T-helper 22 cell (primary cell): ENCODE measurements around the gene PDCD1.
"Not testable (repeated sequence)": the region's sequence is repeated elsewhere in the genome, so short reads cannot be mapped to it uniquely, and the experiment has no call there.

Experiments used
- DNase-seq: peaks from one replicate; pipeline ENCODE4 v3.0.0-alpha.2; 2020; ENCODE audit warnings: low read depth

The PDCD1 gene

DNA sequence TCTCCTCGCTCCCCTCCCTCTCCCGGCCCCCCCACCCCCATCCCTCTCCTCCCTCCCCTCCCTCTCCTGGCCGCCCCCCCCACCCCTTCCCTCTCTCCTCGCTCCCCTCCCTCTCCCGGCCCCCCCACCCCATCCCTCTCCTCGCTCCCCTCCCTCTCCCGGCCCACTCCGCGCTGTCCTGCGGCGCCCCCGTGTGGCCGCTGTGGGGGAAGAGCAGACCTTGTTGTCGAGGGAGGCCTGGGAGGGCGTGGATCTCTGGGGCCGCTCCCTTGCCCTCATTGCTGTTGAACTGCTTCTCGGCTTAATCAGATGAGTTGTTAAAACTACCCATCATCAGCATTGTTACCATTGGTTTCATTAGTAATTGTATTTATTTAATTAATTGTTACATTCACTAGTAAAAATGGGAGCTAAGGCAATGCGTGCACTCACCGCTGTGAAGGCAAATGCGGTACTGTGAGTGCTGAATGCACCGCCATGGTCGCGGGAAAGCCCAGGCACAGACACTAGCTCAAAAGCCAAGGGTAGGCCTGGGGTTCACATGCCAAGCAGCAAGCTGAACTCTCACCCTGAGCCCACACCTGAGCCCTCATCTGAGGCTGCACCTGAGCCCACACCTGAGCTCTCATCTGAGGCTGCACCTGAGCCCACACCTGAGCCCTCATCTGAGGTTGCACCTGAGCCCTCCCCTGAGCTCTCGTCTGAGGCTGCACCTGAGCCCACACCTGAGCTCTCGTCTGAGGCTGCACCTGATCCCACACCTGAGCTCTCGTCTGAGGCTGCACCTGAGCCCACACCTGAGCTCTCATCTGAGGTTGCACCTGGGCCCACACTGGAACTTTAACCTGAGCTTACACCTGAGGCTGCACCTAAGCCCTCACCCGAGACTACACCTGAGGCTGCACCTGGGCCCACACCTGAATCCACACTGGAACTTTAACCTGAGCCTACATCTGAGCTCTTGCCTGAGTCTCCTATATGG lies 19.6 kb upstream of the PDCD1 start:
- peak; percentile 52 for DNase-seq

DNA sequence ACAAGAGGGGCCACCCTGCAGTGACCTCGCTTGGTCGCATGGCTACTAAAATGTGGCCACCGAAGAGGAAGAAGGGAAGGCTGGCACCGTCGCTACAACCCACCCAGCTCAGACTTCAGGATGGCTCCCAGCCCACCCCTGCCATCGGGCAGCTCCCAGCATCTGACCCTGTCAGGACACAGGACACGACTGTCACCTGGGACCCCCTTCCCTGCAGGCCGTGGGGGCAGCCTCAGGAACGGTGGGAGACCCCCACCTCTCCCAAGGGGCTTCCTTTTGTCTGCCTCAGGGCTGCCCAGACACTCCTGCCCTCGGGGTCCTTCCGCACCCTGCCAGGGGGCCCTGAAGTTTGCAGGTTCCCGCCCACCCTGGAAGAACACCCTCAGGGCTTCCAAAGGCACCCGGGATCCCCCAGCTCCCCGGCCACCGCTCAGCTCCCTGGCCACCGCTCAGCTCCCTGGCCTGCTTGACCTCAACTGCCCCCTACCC lies 18.5 kb upstream of the PDCD1 start:
- DNase-seq: no peak

DNA sequence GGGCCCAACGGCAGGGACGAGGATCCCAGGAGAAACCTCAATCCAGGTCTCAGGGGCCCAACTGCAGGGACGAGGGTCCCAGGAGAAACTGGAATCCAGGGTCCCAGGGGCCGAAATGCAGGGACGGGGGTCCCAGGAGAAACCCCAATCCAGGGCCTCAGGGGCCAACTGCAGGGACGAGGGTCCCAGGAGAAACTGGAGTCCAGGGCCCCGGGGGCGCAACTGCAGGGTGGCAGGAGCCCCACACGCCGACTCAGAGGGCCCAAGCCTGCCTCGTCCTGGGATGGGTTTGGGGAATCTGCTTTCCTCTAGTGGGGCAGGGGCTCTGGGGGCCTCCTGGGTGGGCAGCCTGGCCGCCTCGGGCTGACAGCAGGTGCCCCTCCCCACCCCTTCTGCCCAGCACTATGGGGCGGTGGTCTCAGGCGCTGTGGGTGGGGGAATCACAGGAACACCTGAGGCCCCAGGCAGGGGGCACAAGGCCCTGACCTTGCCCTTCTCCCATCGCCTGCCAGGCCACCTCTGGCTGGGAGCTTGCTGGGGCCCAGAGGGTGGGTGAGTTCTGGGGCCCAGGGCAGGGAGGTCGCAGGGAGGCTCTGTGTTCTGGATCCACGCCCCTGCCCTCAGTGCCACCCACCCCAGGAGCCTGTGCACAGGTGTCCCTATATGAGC lies 18.0 kb upstream of the PDCD1 start:
- no peak for DNase-seq

DNA sequence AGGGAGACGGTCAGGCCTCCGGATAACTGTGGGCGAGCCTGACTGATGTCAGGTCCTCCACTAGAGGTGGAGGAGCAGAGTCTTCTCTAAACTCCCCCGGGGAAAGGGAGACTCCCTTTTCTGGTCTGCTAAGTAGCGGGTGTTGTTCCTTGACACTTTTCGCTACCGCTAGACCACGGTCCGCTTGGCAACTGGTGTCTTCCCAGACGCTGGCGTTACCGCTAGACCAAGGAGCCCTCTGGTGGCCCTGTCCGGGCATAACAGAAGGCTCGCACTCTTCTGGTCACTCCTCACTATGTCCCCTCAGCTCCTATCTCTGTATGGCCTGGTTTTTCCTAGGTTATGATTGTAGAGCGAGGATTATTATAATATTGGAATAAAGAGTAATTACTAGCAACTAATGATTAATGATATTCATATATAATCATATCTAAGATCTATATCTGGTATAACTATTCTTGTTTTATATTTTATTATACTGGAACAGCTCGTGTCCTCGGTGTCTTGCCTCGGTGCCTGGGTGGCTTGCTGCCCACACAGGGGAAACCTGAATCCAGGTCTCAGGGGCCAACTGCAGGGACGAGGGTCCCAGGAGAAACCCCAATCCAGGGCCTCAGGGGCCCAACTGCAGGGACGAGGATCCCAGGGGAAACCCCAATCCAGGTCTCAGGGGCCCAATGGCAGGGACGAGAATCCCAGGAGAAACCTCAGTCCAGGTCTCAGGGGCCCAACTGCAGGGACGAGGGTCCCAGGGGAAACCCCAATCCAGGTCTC lies 17.2 kb upstream of the PDCD1 start:
- DNase-seq: not testable (repeated sequence)

DNA sequence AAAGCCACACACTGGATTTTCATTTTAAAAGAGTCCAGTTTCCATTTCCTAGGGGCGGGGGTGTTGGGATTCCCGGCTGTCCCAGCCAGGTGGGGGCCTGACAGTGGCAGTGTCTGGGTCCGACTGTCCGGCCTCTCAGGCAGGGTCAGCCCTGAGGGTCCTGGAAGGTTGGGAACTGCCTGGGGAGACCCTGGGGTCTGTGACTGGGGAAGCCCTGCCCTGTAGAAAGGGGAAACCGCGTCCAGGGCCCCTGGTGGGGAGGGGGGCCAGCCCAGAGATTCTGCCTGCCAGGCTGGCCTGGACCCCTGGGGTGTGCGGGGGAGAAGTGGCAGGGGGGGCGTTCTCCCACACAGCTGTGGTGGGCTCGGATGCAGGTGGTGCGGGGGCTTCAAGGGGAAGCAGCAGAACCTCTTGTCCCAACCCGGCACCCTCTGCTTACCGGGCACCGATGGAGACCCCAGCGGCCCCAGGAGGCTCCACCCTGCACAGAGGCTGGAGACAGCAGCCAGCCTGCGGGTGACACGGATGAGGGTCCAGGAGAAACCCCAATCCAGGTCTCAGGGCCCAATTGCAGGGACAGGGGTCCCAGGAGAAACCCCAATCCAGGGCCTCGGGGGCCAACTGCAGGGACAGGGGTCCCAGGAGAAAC lies 15.7 kb upstream of the PDCD1 start:
- no peak for DNase-seq

DNA sequence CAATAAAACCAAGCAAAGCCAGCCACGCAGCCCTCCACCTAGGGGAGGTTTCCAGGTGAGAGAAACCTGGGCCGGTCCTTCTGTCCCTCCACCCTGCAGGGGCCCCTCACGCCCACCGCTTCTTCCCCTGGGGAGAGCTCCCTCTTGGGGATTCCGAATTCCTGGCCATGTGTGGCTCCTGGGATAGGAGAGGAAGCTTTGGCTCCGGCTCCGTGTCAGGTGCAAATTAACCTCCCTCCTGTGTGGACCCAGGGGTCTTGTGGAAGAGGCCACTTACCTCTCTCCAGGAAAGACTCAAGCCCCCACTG lies 15.1 kb upstream of the PDCD1 start:
- no peak for DNase-seq

DNA sequence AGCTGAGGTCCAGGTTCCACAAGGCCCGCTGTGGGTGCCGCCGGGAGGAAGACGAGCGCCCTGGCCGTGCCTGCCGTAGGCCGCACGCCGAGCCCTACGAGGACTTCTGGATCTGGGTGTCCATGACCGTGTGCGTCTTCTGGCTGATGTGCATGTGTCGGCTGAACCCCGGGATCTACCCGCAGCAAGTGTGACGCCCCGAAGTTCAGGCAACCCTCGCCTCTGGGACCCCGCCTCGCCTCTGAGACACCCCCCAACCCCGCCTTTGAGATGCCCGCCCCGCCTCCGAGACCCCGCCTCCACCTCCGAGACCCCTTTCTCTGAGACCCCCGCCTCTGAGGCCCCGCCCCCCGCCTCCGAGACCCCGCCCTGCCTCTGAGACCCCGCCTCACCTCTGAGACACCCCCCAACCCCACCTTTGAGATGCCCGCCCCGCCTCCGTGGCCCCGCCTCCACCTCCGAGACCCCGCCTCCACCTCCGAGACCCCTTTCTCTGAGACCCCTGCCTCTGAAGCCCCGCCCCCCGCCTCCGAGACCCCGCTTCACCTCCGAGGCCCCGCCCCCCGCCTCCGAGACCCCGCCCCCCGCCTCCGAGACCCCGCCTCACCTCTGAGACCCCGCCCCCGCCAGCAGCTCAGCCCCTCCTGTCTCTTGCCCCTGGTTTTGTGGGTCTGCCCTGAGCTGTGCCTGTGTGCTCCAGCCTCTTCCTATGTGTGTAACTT lies 14.5 kb upstream of the PDCD1 start:
- no peak for DNase-seq

DNA sequence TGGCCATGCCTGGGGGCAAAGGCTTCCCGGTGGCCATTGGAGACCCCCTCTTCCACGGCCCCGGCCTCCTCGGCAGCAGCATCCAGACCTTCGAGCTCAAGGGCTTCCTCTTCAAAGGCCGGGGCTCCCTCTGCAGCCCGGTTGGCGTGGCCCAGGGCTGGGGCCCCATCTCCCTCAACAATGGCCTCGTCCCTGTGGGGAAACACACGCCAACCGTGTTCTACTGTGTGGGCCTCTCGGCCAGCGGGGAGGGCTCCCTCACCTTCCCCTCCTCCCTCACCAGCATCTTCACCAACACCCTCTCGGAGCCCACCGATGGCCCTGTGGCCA lies 13.6 kb upstream of the PDCD1 start:
- no peak for DNase-seq

DNA sequence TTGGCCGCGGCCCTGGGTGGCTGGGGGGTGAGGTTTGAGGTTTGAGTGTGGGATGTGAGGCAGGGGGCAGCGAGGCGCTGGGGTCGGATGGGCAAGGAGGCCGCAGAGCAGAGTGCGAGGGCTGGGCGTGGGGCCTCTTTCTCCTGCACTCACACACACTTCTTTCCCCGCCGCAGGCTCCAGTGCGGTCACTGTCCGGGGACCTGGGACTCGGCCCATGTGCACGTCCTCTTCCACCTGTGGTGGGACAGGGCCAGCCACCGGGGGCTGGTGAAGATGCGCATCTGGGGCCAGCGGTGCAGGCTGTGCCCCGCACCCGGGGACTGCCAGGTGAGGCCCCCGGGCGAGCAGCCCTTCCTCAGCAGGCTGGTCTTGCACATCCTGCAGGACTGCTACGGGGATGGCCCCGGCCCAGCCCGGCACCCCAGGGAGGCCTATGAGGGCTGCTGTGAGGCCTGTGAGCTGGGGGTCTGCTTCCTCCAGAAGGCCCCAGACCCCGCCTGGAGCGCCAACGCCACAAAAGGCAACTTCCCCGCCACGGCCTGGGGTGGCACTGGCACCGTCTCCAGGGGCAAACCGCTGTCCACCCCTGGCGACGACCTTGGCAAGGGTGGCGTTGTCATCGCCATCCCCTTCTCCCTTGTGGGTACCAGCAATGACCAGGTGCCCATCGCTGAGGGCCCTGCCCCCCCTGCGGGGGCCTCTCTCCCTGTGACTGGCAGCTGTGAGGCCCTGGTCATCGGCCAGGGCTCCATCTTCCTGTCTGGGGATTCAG lies 13.0 kb upstream of the PDCD1 start:
- DNase-seq: no peak

DNA sequence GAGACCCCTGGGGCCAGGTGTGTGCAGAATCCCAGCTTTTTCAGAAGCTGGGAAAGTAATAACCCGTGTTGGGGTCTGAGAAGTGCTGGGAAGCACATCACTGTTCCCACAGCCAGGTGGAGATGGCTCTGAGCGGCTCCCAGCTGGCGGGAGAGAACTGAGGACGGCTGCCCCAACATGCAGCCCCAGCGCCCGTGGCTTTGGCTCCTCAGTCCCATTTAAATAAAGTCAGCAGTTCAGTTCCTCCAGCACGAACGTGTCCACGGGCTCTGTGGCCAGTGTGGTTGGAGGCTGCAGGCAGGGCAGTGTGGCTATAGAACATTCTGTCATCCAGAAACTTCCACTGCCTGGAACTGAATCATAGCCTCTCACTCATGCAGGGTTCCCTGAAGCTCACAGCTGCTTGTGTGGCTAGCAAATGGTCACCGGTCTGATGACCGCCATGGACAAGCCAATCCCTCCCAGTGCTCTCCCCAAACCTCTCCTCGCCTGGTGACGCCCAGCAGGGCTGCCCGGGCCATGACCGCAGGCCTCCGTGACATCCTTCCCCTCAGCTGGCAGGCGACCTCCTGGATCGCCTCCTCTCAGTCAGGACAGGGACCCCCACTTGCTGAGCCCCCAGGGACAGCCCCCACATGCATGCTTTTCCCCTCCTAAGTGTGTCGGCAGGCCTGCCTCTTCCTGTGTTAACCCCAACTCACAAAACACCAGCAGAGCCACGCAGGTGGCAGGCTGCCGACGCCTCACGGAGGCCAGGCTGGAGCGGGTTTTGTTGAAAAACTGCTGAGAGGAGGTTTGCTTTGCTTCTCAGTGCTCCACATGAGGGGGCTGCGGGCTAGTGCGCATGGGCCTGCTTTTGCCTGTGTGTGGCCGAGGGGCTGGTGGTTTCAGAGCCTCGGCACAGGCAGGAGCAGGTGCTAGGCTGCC lies 12.2 kb upstream of the PDCD1 start:
- no peak for DNase-seq

DNA sequence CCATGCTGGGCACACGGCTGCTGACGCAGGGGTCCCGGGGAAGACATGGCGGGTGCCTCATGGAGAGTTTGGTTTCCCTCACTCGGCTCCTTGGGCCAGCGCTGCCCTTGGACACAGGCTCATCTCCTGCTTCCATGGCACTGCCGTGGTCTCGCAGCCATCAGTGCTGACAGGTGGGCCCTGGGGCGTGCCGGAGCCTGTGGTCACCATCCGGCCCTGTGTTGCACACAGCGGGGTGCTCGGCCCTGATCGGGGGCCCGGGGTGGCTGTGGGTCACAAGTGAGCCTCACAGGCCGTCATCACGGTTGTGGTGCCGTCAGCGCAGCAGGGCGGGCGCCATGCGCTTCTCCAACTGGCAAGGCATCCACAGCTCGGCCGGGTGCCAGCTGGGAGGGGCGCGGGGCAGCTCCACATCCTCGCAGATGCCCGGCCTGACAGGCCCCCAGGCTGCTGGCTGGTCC lies 11.4 kb upstream of the PDCD1 start:
- DNase-seq: no peak

DNA sequence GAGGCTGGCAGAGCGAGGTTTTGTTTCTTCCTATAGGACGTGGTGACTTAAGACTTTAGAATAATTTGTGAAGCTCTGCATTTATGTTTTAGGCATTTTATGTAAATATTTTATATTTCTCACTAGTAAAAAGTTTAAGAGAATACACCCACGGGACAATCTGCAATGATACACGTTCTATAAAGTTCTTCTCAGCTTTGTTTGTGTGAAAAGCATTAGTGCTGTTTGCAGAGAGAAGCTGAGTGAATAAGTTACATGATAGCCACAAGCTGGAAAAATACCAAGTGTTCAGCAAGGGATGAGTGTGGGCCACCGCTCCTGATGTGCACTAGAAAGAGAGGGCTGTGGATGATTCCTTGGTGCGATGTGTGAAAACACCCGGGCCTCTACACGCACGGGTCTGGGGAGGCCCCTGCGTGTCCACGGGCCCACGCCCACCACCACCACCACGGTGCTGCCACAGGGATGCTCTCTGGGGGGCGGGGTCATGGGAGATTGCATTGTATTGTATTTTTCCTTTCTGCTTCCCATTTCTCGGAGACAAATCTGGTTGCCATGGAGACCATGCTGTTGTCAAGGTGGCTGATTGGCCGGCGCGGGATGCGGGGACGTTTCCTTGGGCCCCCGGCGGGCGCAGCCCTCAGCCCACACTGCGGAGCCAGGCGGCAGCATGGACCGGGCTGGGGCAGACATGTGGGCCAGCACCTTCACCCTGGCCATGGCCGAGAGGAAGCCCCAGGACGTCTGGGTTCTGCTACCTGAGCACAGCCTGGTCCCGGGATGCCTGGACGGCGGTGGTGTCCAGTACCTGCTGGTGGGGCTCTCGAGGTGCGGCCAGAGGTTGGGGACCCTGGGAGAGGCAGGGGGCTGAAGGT lies 10.6 kb upstream of the PDCD1 start, which contains the start of gene RTP5:
RTP5 (plus strand) TSS at position 643 of the 875 bp plus-strand sequence; CDS start at position 671, 28 bp downstream.
- no peak for DNase-seq

DNA sequence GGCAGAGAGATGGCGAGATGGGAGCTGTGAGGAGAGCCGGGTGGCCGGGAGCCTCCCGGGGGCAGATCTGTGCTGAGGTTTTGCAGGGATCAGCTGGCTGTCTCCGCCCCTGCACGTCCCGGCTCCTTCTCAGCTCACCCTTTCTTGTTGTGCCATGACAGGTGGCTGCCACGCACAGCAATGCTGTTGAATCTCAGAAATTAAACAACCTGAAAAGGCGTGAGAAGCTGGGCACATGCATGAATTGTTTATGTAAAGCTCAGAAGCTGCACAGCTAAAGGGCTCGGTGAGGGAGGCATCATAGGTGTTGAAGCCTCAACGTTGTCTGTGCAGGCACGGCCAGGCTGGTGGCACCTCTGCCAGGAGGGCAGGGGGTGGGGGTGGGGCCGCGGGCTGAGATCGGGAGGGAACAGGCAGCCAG lies 10.0 kb upstream of the PDCD1 start:
- DNase-seq: no peak

DNA sequence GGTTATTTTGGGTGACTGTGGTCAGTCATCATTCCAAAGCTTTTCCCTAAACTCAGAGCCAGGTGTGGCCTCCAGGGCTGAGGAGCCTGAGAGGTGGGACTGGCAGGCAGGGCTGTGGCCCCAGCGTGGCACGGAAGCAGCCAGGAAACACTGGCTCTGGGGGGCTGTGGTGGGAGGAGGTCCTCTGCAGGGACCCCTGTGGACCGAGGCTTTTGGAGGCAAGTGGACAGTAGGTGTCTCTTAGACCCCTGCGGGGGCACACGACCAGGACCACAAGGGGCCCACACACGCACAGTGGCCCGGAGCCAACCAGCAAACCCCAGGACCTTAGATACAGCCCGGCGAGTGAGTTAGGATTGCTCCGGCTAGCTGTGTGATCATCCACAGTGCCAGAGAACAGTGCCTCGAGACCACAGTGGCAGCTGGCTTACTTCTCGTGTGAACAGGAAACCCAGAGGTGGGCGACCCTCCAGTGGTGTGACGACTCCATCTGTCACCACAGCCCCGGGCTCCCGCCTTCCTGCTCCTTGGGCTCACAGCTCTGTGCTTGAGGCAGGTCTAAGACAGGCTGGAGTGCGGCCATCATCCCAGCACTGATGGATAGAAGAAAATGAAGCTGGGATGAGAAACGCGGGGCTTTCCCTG lies 9.2 kb upstream of the PDCD1 start:
- no peak for DNase-seq

DNA sequence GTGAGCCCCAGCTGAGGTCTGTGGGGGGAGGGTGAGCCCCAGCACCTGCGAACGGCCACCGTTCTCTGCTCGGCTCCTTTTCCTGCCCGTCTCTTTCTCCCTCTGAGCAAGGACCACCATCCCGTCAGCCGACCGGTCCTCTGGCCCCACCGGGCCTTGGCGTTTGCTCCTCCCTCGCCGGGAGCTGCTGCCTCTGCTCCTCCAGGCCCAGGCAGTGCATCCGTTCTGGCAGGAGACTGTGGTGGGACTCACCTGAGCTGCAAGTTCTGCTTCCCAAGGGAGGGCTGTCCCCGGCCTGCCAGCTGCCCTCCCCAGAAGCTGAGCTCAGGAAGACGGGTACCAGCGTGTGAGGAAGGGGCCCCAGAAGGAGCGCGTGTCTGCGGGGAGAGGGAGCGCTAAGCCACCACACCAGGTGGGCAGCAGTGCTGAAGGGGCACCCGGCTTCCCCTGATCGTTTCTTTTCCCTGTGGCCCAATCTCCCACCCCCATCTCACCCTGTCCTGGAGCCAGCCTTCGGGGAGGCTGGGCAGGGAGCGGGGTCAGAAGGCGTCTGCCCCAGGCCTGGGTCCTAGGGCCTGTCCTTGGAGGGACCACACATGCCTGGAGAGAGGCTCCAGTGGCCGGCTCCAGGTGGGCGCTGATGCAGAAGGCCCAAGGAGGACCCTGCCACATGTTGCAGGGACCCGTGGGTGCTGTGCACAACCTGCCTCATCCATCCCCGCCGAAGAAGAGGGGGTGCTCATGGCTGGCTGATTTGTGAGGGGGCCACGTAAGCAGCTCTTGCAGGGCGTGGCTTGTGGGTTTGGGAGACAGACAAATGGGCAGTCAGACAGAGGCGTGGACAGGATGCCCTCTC lies 8.3 kb upstream of the PDCD1 start:
- no peak for DNase-seq

DNA sequence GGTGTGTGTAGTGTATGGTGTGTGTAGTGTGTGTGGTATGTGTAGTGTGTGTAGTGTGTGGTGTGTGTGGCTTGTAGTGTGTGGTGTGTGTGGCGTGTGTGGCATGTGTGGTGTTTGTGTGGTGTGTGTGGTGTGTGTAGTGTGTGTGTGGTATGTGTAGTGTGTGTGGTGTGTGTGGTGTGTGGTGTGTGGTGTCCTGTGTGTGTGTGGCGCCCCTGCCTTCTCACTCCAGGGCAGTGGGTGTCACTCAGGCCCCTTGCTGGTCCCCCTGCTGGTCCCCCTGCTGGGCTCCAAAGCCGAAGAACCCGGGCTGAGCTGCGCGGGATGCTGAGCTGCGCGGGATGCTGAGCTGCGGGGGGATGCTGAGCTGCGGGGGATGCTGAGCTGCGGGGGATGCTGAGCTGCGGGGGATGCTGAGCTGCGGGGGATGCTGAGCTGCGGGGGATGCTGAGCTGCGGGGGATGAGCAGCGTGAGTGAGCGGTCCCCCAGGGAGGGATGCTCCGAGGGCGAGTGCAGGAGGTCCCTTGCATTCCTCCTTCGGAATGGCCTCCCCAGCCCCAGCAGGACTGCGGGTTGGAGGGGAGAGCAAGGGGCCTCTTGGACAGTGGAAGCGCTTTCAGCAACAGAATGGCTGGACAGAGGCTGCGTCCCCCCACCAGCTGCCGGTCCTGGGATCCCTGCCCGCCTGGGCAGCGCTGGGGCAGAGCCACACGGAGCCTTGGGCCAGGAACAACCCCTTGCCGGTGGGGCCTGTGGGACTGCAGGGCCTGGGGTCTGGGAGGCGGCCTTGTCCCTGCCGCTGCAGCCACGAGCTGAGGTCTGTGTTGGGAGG lies 7.5 kb upstream of the PDCD1 start:
- no peak for DNase-seq
